ELR (cell line): ENCODE data around the gene VGLL3.

Experiments
- DNase-seq: peaks from one replicate; pipeline ENCODE4 v3.0.0-alpha.2; 2015; ENCODE audit warnings: low read depth

The VGLL3 gene

DNA sequence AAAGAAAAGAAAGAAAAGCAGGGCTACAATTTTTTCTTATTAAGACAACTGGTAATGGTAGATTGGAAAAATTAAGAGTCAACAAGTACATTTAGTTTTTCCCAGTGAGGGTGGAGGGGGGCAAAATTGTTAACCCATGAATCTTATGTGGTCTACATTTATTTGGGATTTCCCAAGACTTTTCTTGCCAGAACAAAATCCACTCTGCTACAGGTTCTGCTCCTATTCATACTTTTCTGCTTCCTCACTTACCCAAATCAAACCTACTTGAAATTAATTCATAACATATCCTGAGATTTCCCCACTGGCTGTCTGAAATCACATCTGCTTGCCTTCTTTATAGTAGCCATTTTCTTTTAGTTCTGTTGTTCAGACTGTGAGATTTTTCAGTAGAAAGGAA is 41.1 kb downstream of the VGLL3 start:
- DNase-seq: peak; percentile 30

DNA sequence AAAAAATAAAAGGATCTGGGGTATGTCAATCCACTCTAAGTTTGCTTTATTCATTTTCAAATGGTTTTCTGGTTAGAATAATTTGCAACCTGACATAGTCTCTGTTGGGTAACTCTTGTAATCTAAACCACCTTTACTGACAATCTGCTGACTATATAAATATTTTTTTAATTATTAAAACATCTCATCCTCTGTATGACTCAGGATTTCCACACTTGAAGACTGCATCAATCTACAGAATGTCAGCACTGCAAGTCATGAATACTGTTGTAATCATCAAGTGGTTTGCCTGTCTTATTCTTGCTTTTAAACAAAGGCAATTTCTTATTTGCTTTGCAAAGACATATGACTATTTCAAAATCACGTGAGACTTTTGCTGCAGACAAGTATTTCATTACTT is 42.1 kb downstream of the VGLL3 start:
- DNase-seq: peak; percentile 61

DNA sequence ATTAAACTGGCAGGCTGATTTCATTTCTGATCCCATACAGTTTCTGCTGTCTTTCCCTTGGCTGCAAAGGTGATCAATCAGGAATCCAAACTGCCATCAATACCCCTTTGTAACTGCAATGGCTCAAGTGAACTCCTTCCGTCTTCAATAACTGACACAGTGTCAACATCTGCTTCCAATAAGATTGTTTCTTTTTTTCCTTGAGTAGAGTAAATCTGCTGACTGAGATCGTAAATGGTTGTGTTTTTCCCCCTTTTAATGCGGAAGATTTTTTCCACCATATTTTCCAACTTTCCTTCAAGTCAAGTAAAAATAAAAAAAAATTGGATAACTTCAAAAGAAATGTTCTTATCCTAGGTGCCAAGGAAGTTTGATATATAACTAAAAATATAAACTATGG is 48.7 kb downstream of the VGLL3 start:
- no peak for DNase-seq

DNA sequence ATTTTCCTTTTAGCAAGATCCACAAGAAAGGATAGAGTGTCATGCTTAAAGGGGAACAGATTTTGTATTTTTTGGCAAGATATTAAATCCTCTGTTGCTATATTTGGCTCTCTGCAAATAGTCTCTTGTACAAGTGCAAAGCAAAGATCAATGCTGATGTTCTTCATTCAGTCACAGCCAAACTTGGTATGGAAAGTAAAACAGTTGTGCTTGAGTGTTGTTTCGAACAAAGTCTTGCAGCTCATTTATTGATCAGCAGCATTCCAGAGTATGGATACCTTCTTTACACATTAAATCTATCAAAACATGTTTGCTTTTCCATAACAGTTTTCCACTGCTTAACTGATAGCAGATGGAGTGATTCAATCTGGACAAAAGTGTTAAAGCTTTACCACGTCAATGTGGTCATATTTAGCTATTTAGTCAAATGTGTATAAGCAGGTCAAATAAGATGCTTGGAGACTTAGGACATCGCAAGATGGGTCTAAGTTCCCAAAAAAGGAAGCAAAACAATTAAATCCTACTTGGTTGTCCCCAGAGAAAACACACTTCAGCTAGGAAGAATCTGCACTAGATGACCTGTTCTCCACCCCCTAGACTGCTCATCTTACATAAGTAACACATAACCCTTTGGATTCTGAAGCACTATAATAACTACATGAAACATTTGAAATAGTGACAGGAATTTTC is 52.4 kb downstream of the VGLL3 start:
- no peak for DNase-seq

DNA sequence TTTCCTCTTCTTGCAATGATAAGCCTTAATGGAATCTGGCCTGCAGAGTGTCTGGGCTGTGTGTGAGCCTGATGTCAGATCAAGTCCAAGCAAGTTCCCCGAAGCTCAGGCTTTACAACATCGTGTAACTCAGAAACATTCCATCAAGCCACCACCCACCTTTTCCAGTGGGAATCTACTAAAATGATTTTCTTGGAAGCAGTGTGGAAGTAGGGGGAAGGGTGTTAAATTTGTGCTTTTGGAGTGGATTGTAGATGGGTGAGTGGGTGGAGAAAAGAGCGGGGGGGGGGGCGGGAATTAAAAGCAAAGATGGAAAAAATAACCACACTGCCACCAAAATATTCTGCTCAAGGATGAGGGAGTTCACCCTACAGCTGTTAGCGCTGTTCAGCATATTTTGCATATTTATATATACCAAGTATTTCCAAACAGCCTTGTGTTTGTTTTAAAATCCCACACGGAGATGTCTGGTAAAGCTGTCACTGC is 53.6 kb downstream of the VGLL3 start:
- peak; percentile 39 for DNase-seq

DNA sequence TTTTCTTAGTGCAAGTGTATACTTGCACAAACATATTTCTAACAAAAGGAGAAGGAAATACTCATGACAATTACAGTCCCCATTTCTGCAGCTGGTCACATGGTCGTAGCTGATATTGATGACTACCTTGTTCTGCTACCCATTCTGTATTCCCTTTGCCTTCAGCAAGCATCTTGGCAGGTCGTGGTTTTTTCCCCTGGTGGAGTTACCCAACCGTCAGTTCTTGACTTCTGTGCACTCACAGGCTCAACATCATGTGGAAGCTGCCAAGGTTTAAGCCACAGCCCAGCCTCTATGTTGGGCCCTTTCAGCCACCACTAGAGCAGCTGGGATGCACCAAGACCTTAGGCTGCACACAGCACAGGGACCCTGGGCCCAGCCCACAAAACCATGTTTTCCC is 56.1 kb downstream of the VGLL3 start:
- DNase-seq: no peak

DNA sequence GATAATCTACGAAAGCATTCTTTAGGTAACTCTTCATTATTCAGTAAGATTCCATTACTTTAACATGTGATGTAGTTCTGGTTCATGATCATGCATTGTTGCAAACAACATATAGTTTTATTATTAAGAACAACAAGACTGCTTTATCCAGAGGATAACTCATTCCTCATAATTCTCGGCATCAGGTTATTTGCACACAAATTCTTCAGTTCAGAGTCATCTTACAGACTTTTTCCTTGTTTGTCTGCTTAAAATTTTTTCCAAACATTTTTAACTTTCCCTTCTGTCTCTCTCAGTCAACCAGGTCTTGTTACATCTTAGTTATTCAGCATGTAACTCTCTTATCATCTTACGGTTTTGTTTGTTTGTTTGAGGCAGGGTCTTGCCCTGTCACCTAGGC is 60.1 kb downstream of the VGLL3 start:
- DNase-seq: peak; percentile 16

DNA sequence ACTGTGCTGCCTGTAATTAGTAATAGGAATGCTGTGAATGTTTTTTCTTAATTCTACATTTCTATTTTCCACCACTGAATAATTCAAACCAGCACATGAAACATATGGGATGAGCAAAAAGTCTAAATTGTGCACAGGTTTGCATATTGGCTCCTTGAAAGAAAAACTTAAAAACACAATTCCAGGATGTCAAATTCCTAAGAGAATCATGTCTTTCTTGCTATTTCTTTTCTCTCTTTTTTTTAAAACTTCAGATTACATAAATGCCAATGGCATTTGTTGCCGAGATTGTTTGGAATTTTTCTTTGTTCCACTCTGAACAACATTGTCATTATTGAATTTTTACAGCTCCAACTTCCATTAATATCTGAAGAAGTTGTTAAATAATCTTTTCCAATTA is 60.8 kb downstream of the VGLL3 start:
- no peak for DNase-seq

DNA sequence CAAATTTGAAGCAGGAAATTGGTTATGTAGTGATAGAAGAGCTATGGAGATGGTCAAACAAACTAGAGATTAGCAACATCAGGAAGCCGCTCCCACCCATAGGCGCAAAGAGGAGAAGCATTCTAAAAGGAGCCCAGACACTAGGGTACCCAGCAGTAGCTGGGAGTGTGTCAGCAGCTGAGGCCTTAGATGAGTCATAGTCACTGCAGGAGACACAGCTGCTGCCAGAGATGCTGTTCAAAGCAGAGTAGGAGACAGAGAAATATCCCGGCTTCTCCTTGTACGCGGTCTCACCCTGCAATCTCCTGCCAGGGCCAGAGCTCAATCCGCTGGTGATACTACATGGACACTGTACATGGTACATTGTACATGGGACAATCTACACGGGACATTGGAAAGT is 61.9 kb downstream of the VGLL3 start:
- DNase-seq: peak; percentile 79

DNA sequence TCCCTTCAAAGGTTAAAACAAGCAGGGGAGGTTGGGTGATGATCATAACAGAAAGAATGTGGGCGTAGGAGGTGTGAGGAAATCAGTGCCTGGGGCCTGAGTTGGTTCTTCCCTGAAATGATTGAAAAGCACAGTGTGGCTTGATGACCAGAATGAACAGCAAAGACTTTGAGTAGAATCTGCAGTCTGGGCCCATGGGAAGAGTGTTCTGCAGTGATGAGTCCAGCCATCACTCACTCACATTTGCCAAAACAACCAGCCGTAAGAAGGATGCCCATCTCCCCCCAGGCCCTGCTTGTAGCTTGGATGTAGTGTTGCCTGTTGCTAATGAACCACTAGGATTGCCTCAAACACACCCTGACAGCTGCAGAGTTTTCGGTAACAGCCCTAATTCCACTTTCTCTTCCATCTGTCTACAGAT is 67.9 kb downstream of the VGLL3 start:
- DNase-seq: peak; percentile 89

DNA sequence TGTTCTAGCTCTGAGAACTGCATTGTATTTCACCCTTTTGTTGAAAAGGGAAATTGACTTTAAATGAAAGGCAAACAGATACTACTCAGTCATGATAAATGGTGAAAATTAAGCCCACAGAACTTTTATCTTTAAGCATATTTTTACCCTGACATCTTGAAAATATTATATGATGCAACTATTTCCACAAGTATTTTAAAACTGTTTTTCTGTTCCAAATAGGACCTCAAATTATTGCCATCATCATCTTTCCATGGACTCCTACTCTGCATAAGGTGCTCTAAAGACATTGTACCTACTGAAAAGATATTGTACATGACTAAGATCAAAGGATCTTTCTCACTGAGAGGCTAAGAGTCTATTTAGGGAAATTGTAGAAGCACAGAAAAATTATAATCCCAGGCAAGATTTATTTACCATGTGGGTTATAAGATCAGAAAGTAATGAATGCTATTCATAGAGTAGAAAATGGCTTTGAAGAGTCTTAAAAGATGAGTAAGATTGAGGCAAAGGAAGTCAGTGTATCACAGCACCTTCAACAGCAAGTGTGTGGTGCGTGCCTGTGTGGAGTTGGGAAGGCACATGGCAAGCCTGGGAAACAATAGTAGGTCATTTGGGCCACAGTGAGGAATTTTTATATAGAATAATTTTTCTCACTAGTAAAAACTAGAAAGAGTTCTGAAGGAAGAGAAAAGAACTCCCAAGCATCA is 68.8 kb downstream of the VGLL3 start:
- peak; percentile 60 for DNase-seq

DNA sequence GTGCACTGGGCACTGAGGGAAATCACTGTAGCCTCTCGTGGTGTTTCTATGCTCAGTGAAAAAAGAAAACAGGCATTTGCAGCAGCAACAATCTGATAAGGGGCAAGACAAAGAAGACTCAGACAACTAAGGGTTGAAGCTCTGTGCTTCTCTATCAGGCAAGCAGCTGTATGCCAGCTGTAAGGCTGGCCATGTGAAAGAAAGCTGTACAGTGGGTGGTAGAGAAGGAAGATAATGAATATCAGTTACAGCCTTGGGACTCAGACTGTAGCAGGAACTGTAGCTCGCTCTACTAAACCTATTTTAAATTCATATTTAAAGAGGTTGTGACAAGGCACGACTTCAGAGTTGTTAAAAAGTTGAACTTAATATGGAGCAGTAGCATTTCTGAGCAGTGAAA is 76.3 kb downstream of the VGLL3 start:
- DNase-seq: no peak

DNA sequence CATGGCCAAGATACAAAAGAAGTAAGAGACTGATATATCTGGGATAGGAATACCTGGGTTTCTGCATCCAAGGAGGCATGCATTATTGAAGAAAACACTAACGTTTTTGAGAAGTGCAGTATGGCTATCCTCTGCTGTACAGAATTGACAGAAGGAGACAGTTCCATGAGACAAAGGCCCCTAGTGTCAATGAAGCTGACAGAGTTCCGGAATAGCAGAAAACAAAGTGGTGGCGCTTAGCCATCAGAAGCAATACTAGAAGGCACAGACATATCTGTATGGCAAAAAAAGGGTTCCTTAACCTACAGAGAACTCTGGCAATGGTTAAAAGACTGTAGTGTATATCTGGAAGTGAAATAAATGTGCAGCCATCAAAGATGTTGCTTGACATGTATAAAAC is 77.8 kb downstream of the VGLL3 start:
- no peak for DNase-seq

DNA sequence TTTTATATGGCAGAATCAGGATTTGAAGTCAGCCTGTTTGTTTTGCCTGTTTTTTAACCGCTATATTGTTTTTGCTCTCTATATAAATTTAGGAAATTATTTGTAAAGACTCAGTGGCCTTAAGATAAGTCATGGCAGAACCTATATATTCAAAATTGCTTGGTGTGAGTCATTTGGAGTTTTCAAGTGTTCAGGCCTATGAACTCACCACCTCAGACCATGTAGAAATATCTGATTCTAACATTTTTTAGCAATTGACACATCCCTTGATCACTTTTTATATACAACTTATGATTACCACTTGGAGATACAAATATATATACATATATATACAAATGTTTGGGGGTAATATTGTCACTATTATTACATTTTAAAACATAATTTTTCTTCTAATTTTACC is 95.7 kb downstream of the VGLL3 start:
- DNase-seq: peak; percentile 57

DNA sequence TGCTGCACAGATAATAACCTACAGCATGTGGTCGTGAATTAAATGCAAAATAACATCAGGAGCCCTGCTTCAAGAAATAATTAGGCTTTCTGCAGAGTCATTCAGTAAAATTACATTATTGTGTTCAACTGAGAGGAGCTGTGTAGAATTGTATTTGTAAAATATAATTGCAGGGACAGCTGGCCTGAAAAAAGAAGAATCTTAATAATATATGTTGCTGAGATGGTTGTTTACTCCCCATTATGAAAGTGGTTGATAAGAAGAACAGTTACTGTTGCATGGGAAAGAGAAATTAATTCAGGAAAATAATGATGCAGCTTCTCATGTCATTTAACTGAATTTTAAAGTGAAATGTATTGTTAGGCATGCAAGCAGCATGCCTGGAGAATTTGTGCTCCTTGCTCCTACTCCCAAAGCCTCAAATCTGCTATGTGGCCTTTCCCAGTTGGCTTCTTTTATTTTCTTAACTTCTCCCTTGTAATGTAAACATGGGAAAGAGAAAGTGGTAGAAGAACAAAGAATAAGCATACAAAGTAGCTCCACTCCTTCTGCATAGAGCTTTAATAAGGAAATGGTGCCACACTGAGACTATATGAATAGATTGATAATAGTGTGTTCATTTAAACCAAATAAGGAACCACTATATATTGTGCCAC is 100.1 kb downstream of the VGLL3 start:
- no peak for DNase-seq
